Stomach smooth muscle (tissue), 2 donors: Measurements from ENCODE around the gene NAA35.

Source experiments
- H3K27ac ChIP-seq: one replicate; pipeline ENCODE4 v1.7.0; 2013; ENCODE audit warnings: mild to moderate bottlenecking, low read length, inconsistent platforms
- H3K27me3 ChIP-seq, 2 donors: one replicate each; pipeline ENCODE4 v1.7.0; 2013; ENCODE audit warnings: low read length in 2 of 2; ENCODE audit not compliant: insufficient read depth in 2 of 2, control insufficient read depth in 1 of 2
- H3K36me3 ChIP-seq, 2 donors: one replicate each; pipeline ENCODE4 v1.7.0; 2013; ENCODE audit warnings: low read length in 2 of 2; ENCODE audit not compliant: control insufficient read depth in 2 of 2, insufficient read depth in 2 of 2
- H3K4me1 ChIP-seq: one replicate; pipeline ENCODE4 v1.7.0; 2013; ENCODE audit warnings: low read length; ENCODE audit not compliant: control insufficient read depth, insufficient read depth
- H3K4me3 ChIP-seq, 2 donors: one replicate each; pipeline ENCODE4 v1.7.0; 2013; ENCODE audit warnings: low read length in 2 of 2
- H3K9ac ChIP-seq, 2 donors: one replicate each; pipeline ENCODE4 v1.7.0; 2013; ENCODE audit warnings: low read length in 2 of 2, mild to moderate bottlenecking in 1 of 2
- H3K9me3 ChIP-seq, 2 donors: one replicate each; pipeline ENCODE4 v1.7.0; 2013; ENCODE audit warnings: low read length in 2 of 2; ENCODE audit not compliant: control insufficient read depth in 2 of 2
- donor health status: healthy.
- donor health status: Pancreatic carcinoma.

NAA35 gene

DNA sequence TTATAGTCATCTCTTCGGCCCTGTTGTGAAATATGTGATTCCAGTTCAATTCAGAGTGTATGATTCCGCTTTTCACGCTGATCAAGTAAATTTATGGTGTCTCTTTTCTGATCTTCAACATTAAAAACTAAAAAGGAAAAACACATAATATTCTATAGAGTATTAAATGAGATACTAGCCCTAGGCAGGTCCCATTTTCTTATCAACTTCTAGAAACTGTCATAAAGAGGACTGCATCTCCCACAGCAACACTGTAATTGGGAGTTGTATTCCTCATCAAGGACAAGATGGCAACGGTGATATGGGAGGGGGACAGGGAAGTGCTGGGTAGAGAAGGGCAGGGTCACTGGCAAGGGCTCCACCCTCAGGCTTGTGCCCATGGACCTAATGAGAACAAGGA, 86.8 kb downstream of the NAA35 start:
- Histone ChIP-seq H3K4me1 (peaks cover 3% of the 10 kb centered on the region), H3K27me3 (no peaks in the 10 kb centered on the region), H3K36me3 (peaks cover 17 to 34% of the 10 kb centered on the region in 2 donors), H3K4me3 (no peak overlapping the region), H3K9ac (no peak overlapping the region), H3K27ac (no peak overlapping the region), H3K9me3 (no peaks in the 10 kb centered on the region)

GRCh38 chr9:86034863-86035734, 94.2 kb downstream of the NAA35 start:
- Histone ChIP-seq H3K4me3 (no peak overlapping the region), H3K9me3 (no peaks in the 10 kb centered on the region), H3K36me3 (peaks cover 13 to 24% of the 10 kb centered on the region in 2 donors), H3K9ac (no peak overlapping the region), H3K27ac (no peak overlapping the region), H3K4me1 (peaks cover 3% of the 10 kb centered on the region), H3K27me3 (no peaks in the 10 kb centered on the region)

DNA sequence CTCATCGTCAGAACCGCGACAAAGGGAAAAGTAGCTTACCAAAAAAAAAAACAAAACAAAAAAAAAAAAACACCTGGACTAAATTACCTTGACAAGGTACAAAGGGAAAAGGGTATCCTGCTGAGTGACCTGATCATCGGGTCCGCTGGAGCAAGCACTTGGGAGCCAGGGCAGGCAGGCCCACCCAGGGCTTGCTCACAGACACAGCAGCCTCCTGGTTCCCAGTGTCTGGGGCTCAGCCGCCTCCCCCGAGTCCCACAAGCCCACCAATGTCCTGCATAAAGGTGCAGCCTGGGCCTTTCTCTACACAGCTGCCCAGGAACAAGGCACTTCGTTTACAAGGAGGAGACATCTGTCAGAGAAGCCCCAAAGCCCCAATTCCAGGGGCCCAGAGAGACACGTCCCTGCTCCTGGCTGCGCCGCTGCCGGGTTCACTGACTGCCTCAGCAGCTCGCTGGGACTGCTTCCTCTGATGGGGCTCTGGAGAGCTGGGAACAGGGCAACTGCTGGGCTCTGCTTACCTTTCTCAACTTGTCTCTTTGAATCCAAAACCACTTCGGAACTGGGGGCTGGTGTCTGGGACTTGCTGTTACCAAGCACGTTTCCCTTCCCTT, 95.0 kb downstream of the NAA35 start:
- Histone ChIP-seq H3K27me3 (no peaks in the 10 kb centered on the region), H3K36me3 (peaks cover 13 to 24% of the 10 kb centered on the region in 2 donors), H3K4me3 (no peak overlapping the region), H3K4me1 (peaks cover 3% of the 10 kb centered on the region), H3K9ac (no peak overlapping the region), H3K9me3 (no peaks in the 10 kb centered on the region), H3K27ac (no peak overlapping the region)

DNA sequence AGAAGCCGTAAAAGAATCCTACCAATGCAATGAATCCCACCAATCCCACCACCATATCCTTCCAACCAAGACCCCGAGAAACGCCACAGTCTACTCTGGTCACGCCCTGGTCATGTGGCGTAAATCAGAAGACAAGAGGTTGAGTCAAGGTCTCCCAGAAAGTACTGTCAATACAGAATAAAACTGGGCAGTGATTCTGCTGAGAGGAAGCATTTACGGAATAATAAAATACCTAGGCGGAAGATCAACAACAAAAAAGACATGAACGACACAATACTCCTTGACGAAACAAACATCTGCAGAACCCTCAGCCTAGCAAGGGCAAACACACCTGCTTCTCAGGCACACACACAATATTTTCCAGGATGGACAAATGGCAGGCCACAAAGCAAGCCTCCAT, 95.6 kb downstream of the NAA35 start:
- Histone ChIP-seq H3K9me3 (no peaks in the 10 kb centered on the region), H3K36me3 (peaks cover 13 to 24% of the 10 kb centered on the region in 2 donors), H3K27ac (no peak overlapping the region), H3K4me1 (peaks cover 8% of the 10 kb centered on the region), H3K9ac (no peak overlapping the region), H3K27me3 (no peaks in the 10 kb centered on the region), H3K4me3 (no peak overlapping the region)

GRCh38 chr9:86039991-86040860, 99.3 kb downstream of the NAA35 start:
- Histone ChIP-seq H3K9ac (no peak overlapping the region), H3K36me3 (peaks cover 0 to 4% of the 10 kb centered on the region in 2 donors), H3K27ac (no peak overlapping the region)

DNA sequence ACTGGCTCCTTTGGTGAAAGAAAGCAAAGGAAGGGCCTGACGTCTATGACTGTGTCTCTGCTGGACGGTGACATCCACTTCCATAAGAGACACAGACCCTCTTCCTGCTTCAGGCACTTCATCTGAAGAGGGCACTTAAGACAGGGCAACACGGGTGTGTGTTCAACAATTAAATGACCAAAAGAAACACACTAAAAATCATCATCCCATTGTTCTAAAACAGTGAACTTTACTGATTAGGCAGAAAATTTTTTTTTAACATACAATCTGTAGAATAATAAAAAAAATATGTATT, 99.9 kb downstream of the NAA35 start:
- no peak overlapping the region for H3K9ac ChIP-seq
- H3K36me3 ChIP-seq: peaks cover 0 to 3% of the 10 kb centered on the region in 2 donors
- no peak overlapping the region for H3K4me3 ChIP-seq
- no peaks in the 10 kb centered on the region for H3K27me3 ChIP-seq
- H3K4me1 ChIP-seq: peaks cover 7% of the 10 kb centered on the region
- no peak overlapping the region for H3K27ac ChIP-seq
- H3K9me3 ChIP-seq: no peaks in the 10 kb centered on the region

More at GRCh38 chr9:86039991-86040860, 99.3 kb downstream of the NAA35 start:
- Histone ChIP-seq H3K9me3 (no peaks in the 10 kb centered on the region), H3K4me3 (no peak overlapping the region), H3K27me3 (no peaks in the 10 kb centered on the region), H3K4me1 (peaks cover 7% of the 10 kb centered on the region)

- Histone ChIP-seq H3K36me3 (peaks cover 0 to 2% of the 10 kb centered on the region in 2 donors), H3K27me3 (no peaks in the 10 kb centered on the region), H3K4me3 (peak overlapping the region; percentile 40 to 52), H3K9ac (no peak overlapping the region), H3K9me3 (no peaks in the 10 kb centered on the region), H3K4me1 (peaks cover 7% of the 10 kb centered on the region), H3K27ac (peak overlapping the region; percentile 67)
Observed at GRCh38 chr9:86041311-86041741, 100.4 kb downstream of the NAA35 start.

DNA sequence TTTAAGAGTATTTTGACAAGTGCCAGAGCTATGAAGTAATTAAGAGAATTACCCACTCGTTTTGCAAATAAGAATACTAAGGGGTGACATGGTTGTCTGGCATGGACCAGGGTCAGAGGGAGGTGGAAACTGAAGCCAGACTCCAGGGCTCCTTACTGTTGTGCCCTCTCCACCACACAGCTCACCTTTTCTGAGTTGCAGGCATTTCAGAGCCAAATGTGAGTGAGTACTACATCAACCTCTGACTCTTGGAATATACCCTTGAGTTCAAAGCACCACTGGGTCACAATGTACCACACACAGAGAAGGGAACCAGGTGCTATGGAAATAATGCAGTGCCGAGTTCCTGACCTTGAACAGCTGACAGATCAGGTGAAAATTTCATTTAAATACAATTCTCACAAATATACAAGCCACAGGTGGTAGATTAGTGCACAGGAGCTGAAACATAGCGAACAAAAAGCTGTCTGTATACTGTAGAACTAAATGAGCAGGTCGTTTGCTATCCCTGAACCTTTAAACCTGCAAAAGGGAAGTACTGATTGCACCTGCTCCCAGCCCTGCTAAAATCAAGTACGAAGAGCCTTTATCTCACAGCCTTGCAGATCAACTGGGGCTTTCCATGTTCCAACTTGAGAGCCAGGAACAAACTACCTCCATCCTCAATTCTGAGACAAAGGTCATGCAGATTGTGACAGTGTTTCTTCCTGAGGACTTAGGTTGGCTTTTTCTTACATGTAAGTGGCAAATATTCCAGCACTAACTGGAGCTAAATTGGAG, 101.4 kb downstream of the NAA35 start:
- H3K27me3 ChIP-seq: no peaks in the 10 kb centered on the region
- H3K9me3 ChIP-seq: no peaks in the 10 kb centered on the region
- no peak overlapping the region for H3K9ac ChIP-seq
- no peak overlapping the region for H3K4me3 ChIP-seq
- peaks cover 7% of the 10 kb centered on the region for H3K4me1 ChIP-seq
- peaks cover 0 to 4% of the 10 kb centered on the region in 2 donors for H3K36me3 ChIP-seq
- peak overlapping the region; percentile 67 for H3K27ac ChIP-seq

GRCh38 chr9:86043586-86043985, 102.6 kb downstream of the NAA35 start:
- Histone ChIP-seq H3K27ac (no peak overlapping the region), H3K9me3 (no peaks in the 10 kb centered on the region), H3K36me3 (peaks cover 0 to 4% of the 10 kb centered on the region in 2 donors), H3K9ac (no peak overlapping the region), H3K4me1 (peaks cover 7% of the 10 kb centered on the region), H3K27me3 (no peaks in the 10 kb centered on the region), H3K4me3 (no peak overlapping the region)

DNA sequence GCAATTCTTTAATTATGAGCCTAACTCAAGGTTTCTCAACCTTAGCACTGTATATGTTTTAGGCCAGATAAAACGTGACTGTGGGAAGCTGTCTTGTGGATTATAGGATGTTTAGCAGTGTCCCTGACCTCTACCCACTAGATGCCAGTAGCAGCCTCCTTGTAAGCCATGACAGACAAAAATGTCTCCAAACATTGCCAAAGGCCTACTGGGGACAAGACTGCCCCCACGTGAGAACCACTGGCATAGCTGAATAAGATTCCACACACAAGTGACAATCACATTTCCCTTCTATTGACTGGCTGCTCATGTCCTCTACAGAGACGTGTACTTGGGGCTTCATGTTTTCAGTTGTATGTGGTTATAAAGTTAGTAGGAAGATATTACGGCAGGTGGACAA, 103.1 kb downstream of the NAA35 start:
- no peak overlapping the region for H3K4me3 ChIP-seq

More for the DNA sequence above, 103.1 kb downstream of the NAA35 start:
- no peaks in the 10 kb centered on the region for H3K9me3 ChIP-seq
- H3K27me3 ChIP-seq: no peaks in the 10 kb centered on the region
- peaks cover 0 to 4% of the 10 kb centered on the region in 2 donors for H3K36me3 ChIP-seq
- no peak overlapping the region for H3K27ac ChIP-seq
- peaks cover 7% of the 10 kb centered on the region for H3K4me1 ChIP-seq
- no peak overlapping the region for H3K9ac ChIP-seq
